GM18499 (cell line): ENCODE results near the gene DOCK1.

Experiments used
- ATAC-seq: cut with Tn5 transposase; IDR thresholded peaks from one replicate; pipeline ENCODE4 v1.9.1; 2021; ENCODE audit warnings: moderate number of reproducible peaks; ENCODE audit not compliant: insufficient read depth, unreplicated experiment

DOCK1 gene

GRCh38 chr10:127463548-127463947 is 558.3 kb downstream of the DOCK1 start:
- no peak for ATAC-seq

- no peak for ATAC-seq
Measured at GRCh38 chr10:127464561-127464960, 559.3 kb downstream of the DOCK1 start.

GRCh38 chr10:127467811-127468210 is 562.6 kb downstream of the DOCK1 start:
- ATAC-seq = no peak

GRCh38 chr10:127468632-127469031 is 563.4 kb downstream of the DOCK1 start:
- ATAC-seq = no peak

- ATAC-seq = no peak
Measured at GRCh38 chr10:127470911-127471310, 565.7 kb downstream of the DOCK1 start.

GRCh38 chr10:127472976-127473375 is 567.7 kb downstream of the DOCK1 start:
- no peak for ATAC-seq

- ATAC-seq = no peak
Measured at GRCh38 chr10:127474501-127474900, 569.3 kb downstream of the DOCK1 start.

GRCh38 chr10:127485153-127485857 is 580.1 kb downstream of the DOCK1 start:
- ATAC-seq = no peak

GRCh38 chr10:127486355-127486754 is 581.1 kb downstream of the DOCK1 start:
- ATAC-seq = no peak

- no peak for ATAC-seq
Measured at GRCh38 chr10:127492607-127493250, 587.5 kb downstream of the DOCK1 start.

GRCh38 chr10:127496035-127496434 is 590.8 kb downstream of the DOCK1 start:
- no peak for ATAC-seq

- no peak for ATAC-seq
Measured at GRCh38 chr10:127497685-127498084, 592.5 kb downstream of the DOCK1 start.

- no peak for ATAC-seq
Measured at GRCh38 chr10:127498087-127498486, 592.9 kb downstream of the DOCK1 start.

GRCh38 chr10:127500127-127500526 is 594.9 kb downstream of the DOCK1 start:
- no peak for ATAC-seq
